ENCODE results near the gene RASGRF1. TPM values are rescaled to one million over a fixed set of nuclear protein-coding genes. Genes with fewer than 3 reads are reported as not detected.

RASGRF1 gene
- total RNA-seq, 2 experiments from 2014 or later = 3.0 to 4.5 TPM

DNA sequence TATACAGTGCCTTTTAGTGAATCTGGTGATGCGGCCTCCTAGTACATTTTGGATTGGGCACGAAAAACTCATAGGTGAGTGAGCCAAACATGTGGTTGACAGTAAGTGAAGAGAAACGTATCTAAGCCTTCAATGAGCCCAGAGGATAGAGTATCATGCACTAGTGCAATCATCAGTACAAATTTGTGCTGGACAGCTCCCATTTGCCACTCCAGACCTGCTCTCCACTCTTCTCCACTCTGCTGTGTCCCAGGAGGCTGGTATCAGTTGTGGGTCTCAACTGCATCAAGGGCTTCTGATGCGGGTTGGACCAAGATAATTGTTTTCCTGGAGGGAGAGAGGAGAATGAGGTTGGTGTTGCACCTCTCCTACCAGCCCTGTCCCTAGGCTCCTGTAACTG lies 9.1 kb upstream of the RASGRF1 start:
- H3K4me1 ChIP-seq (ENCODE audit: insufficient read depth, low read length, poor library complexity, severe bottlenecking) = no peaks in the 10 kb centered on the region
- H3K36me3 ChIP-seq (ENCODE audit: insufficient read depth, low read length) = no peaks in the 10 kb centered on the region
- no peaks in the 10 kb centered on the region for H4K20me1 ChIP-seq (ENCODE audit: insufficient read depth, low read length)
- intact Hi-C loops (cut with micrococcal nuclease; ENCODE audit: unreplicated experiment) = no loop called here
- H3K9me3 ChIP-seq (ENCODE audit: low read length) = no peaks in the 10 kb centered on the region
- ChIA-PET POLR2A (interaction anchor here (0.6 to 1.3 kb wide), 2 partner anchors 9 to 12 kb away, joined by 3 to 4 read pairs; no protein-coding TSS in a partner anchor), CTCF (ENCODE audit: unreplicated experiment) (no interaction called here)
- H3K27ac ChIP-seq (ENCODE audit: low read depth, low read length, poor library complexity, severe bottlenecking) = no peak overlapping the region
- no peak overlapping the region for H3K4me2 ChIP-seq (ENCODE audit: low read length)
- no TSS peak for BruUV-seq (replicated peaks)
- H3K79me2 ChIP-seq (ENCODE audit: insufficient read depth, low read depth, low read length) = no peaks in the 10 kb centered on the region
- DNase-seq (ENCODE audit: low spot score) = no peak
- no peak overlapping the region for H2AFZ ChIP-seq (ENCODE audit: low read length)
- H3K4me3 ChIP-seq (ENCODE audit: low read depth, low read length, poor library complexity, severe bottlenecking) = no peak overlapping the region
- TF ChIP-seq, protein P1, sequence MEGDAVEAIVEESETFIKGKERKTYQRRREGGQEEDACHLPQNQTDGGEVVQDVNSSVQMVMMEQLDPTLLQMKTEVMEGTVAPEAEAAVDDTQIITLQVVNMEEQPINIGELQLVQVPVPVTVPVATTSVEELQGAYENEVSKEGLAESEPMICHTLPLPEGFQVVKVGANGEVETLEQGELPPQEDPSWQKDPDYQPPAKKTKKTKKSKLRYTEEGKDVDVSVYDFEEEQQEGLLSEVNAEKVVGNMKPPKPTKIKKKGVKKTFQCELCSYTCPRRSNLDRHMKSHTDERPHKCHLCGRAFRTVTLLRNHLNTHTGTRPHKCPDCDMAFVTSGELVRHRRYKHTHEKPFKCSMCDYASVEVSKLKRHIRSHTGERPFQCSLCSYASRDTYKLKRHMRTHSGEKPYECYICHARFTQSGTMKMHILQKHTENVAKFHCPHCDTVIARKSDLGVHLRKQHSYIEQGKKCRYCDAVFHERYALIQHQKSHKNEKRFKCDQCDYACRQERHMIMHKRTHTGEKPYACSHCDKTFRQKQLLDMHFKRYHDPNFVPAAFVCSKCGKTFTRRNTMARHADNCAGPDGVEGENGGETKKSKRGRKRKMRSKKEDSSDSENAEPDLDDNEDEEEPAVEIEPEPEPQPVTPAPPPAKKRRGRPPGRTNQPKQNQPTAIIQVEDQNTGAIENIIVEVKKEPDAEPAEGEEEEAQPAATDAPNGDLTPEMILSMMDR (conservative IDR thresholded peaks at IDR 0.05; ENCODE audit: low read length) = no peak
- TF ChIP-seq EZH2phosphoT487 (IDR thresholded peaks at IDR 0.05; ENCODE audit: borderline replicate concordance, low read depth, low read length) = no peak
- H3K9me2 ChIP-seq (ENCODE audit: insufficient read depth, low read length) = no peaks in the 10 kb centered on the region

DNA sequence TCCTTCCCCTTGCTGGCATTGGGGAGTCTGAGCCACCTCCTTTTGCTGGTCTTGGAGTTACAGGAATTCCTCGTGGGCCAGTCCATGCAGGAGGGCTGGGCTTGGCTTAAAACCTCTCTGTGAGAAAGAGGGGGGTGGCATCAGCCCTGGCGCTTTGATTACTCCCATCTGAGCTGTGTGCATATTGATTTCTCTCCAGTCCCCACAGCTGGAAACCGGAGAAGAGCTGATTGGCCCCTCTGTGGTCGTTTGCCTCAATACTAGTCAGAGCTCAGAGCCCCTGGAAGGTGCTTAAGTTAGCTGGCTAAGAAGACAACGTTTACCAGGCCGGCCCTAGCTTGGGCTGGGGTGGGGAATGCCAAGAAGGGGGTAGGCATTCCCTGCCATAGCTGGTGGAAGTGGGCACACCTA lies 4.0 kb upstream of the RASGRF1 start:
- CTCF ChIA-PET (ENCODE audit: unreplicated experiment) = no interaction called here
- BruUV-seq (replicated peaks) = no TSS peak

GRCh38 chr15:79093352-79093935 lies 2.9 kb upstream of the RASGRF1 start:
- Histone ChIP-seq H3K36me3 (ENCODE audit: insufficient read depth, low read length) (no peaks in the 10 kb centered on the region), H3K79me2 (ENCODE audit: insufficient read depth, low read depth, low read length) (no peaks in the 10 kb centered on the region), H3K27ac (ENCODE audit: low read depth, low read length, poor library complexity, severe bottlenecking) (no peak overlapping the region), H3K4me1 (ENCODE audit: insufficient read depth, low read length, poor library complexity, severe bottlenecking) (no peaks in the 10 kb centered on the region), H3K9me2 (ENCODE audit: insufficient read depth, low read length) (no peaks in the 10 kb centered on the region), H3K4me3 (ENCODE audit: low read depth, low read length, poor library complexity, severe bottlenecking) (no peak overlapping the region), H3K9me3 (ENCODE audit: low read length) (no peaks in the 10 kb centered on the region), H2AFZ (ENCODE audit: low read length) (no peak overlapping the region), H3K4me2 (ENCODE audit: low read length) (no peak overlapping the region), H4K20me1 (ENCODE audit: insufficient read depth, low read length) (no peaks in the 10 kb centered on the region)
- no peak for DNase-seq (ENCODE audit: low spot score)
- ChIA-PET CTCF (ENCODE audit: unreplicated experiment) (no interaction called here), POLR2A (no interaction called here)
- no peak for TF ChIP-seq EZH2phosphoT487 (IDR thresholded peaks at IDR 0.05; ENCODE audit: borderline replicate concordance, low read depth, low read length)
- BruUV-seq (replicated peaks) = no TSS peak
- intact Hi-C loops (cut with micrococcal nuclease; ENCODE audit: unreplicated experiment) = no loop called here

More for the DNA sequence above, 4.0 kb upstream of the RASGRF1 start:
- Histone ChIP-seq H3K36me3 (ENCODE audit: insufficient read depth, low read length) (no peaks in the 10 kb centered on the region), H3K9me3 (ENCODE audit: low read length) (no peaks in the 10 kb centered on the region), H3K79me2 (ENCODE audit: insufficient read depth, low read depth, low read length) (no peaks in the 10 kb centered on the region), H3K4me1 (ENCODE audit: insufficient read depth, low read length, poor library complexity, severe bottlenecking) (no peaks in the 10 kb centered on the region), H3K4me2 (ENCODE audit: low read length) (no peak overlapping the region), H4K20me1 (ENCODE audit: insufficient read depth, low read length) (no peaks in the 10 kb centered on the region), H3K9me2 (ENCODE audit: insufficient read depth, low read length) (no peaks in the 10 kb centered on the region), H3K27ac (ENCODE audit: low read depth, low read length, poor library complexity, severe bottlenecking) (no peak overlapping the region), H3K4me3 (ENCODE audit: low read depth, low read length, poor library complexity, severe bottlenecking) (no peak overlapping the region), H2AFZ (ENCODE audit: low read length) (no peak overlapping the region)
- POLR2A ChIA-PET = interaction anchor here (0.6 to 1.0 kb wide), 5 partner anchors 9 to 1295 kb away, joined by 3 read pairs; no protein-coding TSS in a partner anchor
- no peak for TF ChIP-seq EZH2phosphoT487 (IDR thresholded peaks at IDR 0.05; ENCODE audit: borderline replicate concordance, low read depth, low read length)
- TF ChIP-seq, protein P1 (conservative IDR thresholded peaks at IDR 0.05; ENCODE audit: low read length) = no peak
- intact Hi-C loops (cut with micrococcal nuclease; ENCODE audit: unreplicated experiment) = no loop called here
- DNase-seq (ENCODE audit: low spot score) = no peak

All from OCI-LY7 (cell line).